Kasumi-1 (cell line): ENCODE data around the gene EHD4.

Experiments used
- DNase-seq, 2 experiments: peaks; one replicate each; lab custom pipeline; 2025; lab: John Stamatoyannopoulos, UW

Gene EHD4

DNA sequence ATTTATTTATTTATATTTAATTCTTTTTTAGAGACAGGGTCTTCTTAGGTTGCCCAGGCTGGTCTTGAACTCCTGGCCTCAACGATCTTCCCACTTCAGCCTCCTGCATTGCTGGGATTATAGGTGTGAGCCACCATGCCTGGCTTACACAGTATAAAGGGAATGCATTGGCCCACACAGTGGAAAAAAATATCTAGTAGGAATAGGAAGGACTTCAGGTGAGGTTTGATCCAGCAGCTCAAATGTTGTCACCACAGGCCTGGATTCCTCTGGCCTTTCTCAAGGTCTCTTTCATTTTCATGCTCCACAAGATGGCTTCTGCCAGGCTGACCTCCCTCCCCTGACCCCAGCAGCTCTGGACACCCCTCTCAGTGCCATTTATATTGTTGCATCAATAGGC lies 76.4 kb downstream of the EHD4 start:
- DNase-seq = no peak

DNA sequence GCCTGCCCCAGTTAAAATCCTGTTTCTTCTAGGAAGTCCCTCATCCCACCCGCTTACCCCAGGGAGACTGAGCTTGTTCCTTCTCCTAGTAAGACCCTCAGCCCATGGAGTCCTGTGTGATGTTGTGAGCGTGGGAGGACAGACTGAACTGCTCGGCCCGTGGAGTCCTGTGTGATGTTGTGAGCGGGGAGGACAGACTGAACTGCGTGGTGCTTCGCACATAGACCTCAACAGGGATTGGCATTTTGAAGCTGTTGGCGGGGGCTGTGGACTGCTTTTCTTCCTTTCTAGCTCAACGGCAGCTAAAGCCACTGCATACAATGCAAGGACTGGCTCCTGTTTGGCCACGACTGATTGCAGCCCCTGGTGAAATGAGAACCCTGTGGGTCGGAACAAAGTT lies 76.9 kb downstream of the EHD4 start:
- no peak for DNase-seq

DNA sequence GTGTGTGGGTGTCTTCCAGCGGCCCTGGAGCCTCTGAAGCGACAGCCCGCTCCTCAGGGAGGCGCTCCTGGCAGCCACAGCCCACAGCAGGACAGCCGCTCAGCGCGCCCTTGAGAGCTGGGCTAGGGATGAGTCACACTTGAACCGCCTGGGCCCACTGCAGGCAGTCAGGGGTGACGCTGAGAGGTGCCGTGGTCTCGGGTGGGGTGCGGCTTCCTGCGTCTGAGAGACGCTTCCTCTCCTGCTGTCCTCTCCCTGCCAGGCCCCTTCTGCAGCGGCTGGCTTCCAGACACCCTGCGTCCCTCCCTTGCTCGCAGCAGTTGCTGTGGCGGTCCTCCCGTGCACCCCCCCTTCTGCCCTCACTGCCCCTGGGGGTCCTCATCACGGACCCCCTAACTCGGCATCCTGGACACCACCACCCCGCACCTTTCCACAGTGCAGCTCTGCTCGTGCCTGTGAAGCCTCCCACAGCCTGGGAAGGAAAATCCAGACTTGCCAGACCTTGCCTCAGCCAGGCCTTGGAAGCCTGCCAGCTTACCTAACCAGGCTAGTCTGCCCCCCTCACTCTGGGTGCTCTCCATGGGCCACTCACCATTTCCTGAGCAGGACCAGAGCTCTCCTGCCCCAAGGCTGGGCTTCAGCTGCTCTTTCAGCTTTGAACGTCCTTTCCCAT lies 77.4 kb downstream of the EHD4 start:
- peak; percentile 38 to 42 for DNase-seq

- DNase-seq = no peak
Measured at GRCh38 chr15:41894251-41894790, 78.0 kb downstream of the EHD4 start.

DNA sequence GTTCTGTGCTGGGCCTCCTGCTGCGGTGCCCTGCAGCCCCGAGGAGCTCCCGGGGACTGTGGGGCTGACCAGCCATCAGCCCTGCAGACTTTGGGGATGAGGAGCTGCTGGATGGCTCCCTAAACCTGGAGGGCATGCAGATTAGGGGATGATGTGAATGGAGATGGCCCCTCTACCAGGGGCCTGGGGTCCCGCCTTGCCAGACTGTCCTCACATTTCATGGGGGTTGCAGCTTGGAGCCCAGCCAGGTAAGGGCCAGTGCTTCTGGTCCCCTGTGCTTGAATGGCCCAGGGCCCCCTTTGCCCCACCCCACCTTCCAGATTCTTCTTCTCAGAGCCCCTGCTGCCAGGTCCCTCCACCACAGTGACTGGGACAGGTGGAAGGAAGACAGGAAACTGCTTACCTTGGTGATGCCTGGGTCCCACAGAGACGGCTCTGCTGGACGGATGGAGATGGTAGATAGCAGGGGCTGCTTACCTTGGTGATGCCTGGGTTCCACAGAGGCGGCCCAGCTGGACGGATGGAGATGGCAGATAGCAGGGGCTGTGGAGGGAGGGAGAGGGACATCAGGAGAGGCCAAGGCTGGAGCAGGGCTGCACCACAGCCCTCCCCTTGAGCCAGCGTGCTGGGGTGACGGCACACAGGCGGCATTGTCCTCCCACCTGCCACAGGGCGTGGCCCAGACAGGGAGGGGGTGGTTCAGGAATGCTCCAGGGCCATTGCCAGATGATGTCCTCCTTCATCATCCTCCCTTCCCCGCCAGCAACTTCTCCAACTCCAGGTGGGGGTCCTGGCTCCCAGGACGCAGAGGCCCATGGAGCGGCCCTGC lies 78.7 kb downstream of the EHD4 start, which contains the start of gene SPTBN5:
SPTBN5 (minus strand) TSS at position 632 of the 829 bp plus-strand sequence; CDS start at position 76, 556 bp downstream.
- no peak for DNase-seq

DNA sequence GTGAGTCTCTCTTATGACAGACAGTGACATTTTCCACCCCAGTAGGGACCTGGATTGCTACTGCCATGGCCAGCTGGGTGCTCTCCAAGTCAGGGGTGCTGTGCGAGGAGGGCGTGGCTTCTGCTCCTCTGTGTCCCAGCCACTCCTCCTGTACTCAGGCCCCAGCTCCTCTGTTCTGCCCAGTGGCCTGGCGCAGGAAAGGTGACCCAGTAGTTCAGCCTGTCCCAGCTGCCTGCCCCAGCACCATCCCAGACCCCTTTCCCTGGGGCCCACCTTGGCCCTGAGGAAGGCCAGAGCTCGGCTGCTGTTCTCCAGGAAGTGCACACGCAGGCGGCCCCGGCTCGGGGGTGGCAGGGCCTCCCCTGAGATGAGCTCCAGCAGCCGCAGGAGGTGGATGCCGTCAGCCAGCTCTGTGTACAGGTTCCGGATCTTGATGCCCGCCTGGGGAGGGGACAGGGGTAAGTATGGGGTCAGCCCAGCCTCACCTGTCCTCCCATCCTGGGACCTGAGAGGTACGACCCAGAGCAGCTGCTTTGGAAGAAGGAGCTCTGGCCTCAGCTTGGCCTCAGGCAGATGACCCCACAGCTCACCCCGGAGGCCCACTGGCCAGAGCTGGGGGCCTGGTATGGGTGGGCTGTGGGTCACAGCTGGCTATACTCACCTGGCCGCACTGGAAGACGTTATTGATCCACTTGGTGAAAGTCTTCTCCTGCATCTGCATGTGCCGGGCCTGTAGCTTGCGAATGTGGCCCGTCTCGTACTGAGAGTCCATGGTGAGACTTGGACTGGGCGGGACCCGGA lies 79.5 kb downstream of the EHD4 start:
- DNase-seq = no peak

GRCh38 chr15:41891946-41892345 lies 80.4 kb downstream of the EHD4 start:
- DNase-seq = no peak

DNA sequence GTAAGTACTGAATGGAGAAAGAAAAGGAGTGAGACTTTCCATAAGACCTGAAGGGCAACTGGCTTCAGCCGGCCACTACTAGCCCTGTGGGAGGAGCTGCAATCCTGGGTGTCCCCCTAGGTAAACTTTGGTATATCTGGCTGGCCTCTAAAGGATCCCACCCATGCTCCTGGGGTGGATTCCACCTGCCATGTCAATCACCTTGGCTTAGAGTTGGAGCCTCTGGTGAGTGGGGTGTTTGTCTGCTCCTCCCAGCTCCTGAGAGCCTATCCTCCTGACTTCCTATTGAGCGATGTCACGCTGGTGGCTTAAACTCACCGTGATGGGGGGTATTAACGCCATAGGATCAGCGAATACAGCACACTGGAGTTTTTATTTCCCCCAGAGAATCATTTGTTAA lies 81.1 kb downstream of the EHD4 start:
- DNase-seq = no peak

GRCh38 chr15:41890050-41890690 lies 82.2 kb downstream of the EHD4 start:
- DNase-seq = no peak

GRCh38 chr15:41888662-41889253 lies 83.6 kb downstream of the EHD4 start:
- DNase-seq = peak in 1 of 2 experiments; percentile 8

- DNase-seq = no peak
Measured at GRCh38 chr15:41887893-41888292, 84.5 kb downstream of the EHD4 start.

DNA sequence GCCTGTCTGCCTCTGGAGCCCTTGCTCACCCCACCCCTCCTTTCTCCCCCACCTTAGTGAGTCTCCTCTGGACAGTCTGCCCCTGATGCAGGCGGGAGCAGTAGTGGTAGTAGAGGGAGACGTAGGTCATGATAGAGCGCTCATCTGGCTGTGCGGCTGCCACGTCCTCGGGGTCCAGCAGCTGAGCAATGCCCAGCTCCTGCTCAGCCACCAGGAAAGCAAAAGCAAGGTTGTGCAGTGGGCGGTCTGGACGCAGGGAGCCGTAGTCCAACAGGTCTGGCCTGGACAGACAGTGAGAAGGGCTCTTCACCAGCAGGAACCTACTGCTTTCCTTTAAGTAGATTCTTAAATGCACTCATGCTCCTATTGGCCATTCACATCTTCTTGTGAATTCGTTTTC lies 85.2 kb downstream of the EHD4 start:
- DNase-seq = no peak

- DNase-seq = no peak
Measured at GRCh38 chr15:41886741-41887140, 85.6 kb downstream of the EHD4 start.

DNA sequence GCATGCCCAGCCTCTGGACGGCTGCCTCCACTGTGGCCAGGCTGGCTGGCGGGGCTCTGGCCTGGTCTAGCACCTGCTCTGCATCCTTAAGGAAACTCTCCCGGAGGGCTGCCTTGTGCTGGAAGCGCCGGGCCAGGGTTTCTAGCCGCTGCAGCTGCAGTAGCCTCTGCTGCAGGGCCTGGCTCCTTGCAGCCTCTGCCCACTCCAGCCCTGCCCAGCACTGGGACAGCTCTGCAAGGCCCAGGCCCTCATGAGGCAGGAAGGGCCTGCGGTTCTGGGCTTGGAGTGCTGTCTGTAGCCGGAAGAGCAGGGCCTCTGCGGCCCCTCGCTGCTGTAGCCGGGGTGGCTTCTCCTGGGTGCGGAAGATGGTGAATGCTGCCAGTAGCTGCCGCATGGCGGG lies 86.5 kb downstream of the EHD4 start:
- DNase-seq = no peak

DNA sequence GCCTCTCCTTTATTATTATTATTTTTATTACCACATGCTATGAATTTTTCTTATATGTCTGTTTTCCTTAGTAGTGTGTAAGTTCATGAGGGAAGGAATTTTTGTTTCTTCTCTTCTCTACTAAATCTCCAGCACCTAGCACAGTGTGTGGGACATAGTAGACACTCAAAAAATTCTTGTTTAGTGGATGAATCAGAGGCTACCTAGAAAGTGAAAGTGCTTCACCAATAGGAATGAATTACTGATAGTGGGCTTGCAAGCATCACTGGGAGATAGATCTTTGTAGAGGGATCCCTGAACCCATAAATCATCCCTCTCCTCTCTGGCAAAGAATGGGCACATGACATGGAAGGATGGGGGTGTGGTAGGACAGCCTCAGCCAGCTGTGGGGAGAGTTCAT lies 87.0 kb downstream of the EHD4 start:
- no peak for DNase-seq

DNA sequence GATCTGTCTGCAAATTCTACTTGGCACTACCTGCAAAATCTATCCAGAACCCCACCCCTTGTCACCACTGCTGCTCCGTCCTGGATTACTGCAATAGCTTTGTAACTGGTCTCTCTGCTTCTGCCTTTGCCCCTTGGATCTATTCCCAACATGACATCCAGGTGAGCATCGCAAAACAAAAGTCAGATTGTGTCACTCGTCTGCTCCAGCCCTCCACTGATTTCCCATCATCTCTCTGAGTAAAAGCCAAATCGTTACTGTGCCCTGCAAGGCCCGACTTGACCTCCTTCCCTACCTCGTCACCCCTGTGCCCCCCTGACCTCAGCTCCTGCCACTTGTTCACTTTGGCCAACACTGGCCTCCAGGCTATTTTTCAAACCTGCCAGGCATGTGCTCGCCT lies 87.9 kb downstream of the EHD4 start:
- DNase-seq = no peak

DNA sequence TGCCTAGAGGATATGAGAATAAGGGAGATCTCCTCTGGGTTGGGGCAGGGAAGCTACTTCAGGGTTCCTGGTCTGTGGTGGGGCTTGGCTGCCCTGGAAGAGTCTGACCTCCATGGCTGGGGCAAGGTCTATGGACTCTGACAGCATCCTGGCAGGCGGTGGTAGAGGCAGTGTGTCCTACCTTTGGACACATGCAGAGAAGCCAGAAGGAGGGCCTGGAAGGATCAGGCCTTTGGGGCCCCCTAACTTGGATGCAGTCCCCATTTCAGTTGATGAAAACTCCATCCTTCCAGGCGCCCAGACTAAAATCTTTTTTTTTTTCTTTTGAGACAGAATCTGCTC lies 88.9 kb downstream of the EHD4 start:
- DNase-seq = no peak

DNA sequence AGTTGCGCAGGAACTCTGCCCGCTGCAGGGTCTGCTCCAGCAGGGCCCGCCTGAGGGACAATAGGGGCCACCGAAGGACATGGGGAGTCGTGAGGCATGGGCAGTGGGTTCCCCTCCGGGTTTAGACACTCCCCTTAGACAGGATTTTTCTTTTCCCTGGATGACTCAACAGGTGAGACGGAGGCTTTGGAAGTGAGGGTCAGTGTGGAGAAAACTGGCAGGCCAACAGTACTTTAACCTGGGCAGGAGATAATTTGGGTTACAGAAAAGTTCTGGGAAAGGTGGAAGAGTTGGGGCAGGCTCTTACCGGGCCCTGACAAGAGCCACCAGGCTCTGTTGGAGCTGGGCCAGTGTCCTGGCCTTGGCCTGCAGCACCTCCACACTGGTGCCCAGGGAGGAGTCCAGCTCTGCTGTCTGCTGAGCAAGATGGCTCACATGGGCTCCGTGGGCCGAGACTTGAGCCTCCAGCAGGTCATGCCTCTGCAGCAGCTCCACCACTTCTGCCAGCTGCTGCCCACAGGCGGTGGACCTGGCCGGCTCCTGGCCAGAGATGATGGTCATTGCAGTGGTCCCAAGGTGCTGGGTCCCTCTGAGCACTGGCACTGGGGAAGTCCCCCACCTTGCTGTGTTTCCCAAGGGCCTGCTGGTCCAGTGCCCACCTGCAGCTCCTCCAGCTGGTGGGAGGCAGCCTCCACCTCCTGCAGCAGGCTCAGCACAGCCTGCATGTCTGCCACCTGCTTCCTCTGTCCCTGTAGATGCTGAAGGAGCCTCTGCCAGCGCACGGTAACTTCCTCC lies 89.5 kb downstream of the EHD4 start:
- peak; percentile 46 to 47 for DNase-seq

DNA sequence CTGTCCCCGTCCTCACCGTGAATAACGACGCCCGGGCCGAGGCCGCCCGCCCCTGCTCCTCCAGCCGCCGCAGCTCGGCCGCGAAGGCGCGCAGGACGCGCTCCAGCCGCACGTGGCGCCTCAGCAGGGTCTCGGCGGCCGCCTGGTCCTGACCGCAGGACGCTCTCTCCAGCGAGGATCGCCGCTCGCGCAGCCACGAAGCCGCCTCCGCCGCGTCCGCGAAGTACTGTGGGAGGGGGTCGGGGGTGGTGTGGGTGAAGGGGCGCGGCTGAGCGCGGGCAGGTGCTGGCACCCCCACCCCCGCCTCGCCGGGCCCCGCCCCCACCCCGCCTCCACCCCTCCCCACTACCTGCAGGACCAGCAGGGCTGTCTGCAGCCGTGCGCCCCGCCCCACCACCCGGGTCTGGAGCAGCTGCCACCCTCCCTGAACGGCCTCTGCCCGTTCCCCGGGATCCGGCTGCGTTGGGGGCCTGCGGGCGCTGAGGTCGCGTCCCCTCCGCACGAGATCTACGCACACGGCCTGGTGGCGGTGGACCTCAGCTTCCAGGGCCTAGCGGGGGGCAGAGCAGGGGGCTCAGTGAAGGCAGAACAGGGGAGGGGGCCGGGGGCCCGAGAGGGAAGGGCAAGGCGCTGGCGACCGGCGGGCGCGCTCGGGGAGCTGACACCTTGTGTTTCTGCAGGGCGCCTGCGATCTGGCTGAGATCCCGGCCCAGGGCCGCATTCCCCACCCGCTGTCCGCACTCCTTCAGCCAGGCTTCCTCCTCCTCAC lies 90.3 kb downstream of the EHD4 start:
- DNase-seq = no peak

GRCh38 chr15:41881550-41881919 lies 90.8 kb downstream of the EHD4 start:
- DNase-seq = no peak
